ENCODE data around the gene SLC4A1AP. TPM values are rescaled to one million over a fixed set of nuclear protein-coding genes. Genes with fewer than 3 reads are reported as not detected.
"Not testable (repeated sequence)": the region's sequence is repeated elsewhere in the genome, so short reads cannot be mapped to it uniquely, and the experiment has no call there.

Gene SLC4A1AP
- total RNA-seq, 1 donor from 2014 or later, result 24.6 TPM

DNA sequence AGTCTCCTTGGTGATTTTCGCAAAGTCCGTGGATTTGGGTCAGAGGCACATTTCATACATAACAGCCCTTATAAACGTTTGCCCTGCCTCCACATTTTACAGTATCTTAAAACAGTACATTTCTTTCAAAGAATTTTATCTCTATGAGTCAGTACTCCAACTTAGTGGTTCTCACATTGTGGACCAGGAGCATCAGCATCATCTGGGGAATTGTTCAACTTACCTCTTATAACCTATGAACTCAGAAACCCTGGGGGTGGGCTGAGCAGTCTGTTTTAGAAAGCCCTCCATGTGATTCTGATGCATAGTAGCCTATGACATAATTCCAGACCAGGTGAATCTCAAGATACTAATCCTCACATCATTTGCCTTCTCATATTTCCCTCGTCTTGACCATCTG lies 12.6 kb upstream of the SLC4A1AP start:
- no peak for DNase-seq (ENCODE audit: low spot score)

GRCh38 chr2:27652341-27652740 lies 11.3 kb upstream of the SLC4A1AP start:
- no peak for DNase-seq (ENCODE audit: low spot score)

GRCh38 chr2:27652790-27653189 lies 10.9 kb upstream of the SLC4A1AP start:
- no peak for DNase-seq (ENCODE audit: low spot score)

- no peak for DNase-seq (ENCODE audit: low spot score)
These were observed 10.3 kb upstream of the SLC4A1AP start for GRCh38 chr2:27653397-27653796.

DNA sequence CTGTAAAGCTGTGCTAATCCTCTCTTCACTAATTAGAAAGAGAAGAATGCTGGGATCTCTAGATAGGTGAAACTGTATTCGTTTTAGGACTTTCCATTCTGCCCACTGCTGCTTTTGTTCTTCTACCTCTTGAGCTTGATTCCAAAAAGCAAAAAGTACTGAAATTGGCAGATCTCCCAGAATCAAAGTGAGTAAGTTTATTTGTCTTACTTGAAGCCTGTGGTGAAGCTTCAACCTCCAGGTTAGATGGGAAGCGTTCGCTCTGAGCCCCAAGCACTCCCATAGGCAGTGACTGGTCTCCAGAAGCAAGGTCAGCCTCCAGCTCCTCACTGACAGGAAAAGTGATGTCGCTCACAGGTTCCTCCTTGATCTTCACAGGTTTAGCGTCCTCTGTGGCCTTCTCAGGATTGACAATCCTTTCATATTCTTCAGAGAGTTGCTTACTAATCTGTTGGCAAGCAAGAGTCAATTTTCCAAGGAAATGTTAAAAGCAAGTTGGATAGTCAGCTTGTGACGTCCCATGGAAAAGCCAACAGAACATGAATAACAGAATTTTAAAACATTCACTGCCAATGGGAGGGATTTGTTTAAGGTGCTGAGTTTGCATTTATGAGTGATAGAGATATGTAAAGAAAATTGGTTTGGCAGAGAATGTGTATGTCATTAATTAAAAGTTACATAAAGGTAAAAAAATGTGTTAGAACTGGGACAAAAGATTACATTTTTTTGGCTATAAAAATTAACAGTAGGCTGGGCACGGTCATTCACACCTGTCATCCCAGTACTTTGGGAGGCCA lies 8.3 kb upstream of the SLC4A1AP start:
- DNase-seq (ENCODE audit: low spot score), result no peak

GRCh38 chr2:27661371-27661770 lies 2.3 kb upstream of the SLC4A1AP start:
- no peak for DNase-seq (ENCODE audit: low spot score)

- no peak for DNase-seq (ENCODE audit: low spot score)
These were observed 475 bp downstream of the SLC4A1AP start for GRCh38 chr2:27664154-27664574.

DNA sequence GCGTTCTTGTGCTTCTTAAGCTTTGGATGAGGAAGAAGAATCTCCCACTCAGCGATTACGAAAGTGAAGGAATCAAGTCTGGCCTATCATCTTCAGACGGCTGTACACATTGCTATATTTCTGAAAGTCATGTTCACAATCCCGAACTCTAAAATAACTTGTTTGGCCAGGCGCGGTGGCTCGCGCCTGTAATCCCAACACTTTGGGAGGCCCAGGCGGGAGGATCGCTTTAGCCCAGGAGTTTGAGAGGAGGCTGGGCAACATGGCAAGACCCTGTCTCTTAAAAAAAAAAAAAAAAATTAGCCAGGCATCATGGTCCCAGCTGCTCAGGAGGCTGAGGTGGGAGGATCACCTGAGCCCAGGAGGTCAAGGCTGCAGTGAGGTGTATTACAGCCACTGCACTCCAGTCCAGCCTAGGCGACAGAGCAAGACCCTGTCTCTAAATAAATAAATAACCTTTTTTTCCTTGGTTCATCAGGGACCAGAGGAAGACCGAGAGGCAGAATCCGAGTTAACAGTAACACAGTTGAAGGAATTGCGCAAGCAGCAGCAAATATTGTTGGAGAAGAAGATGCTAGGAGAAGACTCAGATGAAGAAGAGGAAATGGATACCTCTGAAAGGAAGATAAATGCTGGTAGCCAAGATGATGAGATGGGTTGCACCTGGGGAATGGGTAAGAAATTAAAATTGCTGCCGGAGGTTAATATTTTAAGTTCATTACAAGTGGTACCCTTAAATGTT lies 1.1 kb downstream of the SLC4A1AP start:
- no peak for DNase-seq (ENCODE audit: low spot score)

GRCh38 chr2:27667446-27667845 lies 3.8 kb downstream of the SLC4A1AP start:
- no peak for DNase-seq (ENCODE audit: low spot score)

DNA sequence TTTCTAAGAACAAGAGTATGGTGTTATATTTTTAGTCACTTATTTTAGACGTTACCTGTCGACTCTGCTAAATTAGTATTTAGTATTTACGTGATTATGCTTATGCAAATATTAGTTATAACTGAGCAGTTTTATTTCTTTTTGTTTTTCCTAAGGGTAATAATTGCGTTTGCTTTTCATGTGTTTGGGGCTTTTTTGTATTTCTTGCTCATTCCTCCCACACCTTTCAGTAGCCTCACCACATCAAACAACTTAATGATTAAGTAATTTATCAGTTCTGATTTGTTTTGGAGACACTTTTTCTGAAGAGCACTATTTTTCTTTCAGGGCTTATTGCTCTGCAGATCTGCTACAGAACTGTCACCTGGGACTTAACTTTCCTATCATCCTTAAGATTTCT lies 7.5 kb downstream of the SLC4A1AP start:
- DNase-seq (ENCODE audit: low spot score), result no peak

GRCh38 chr2:27672723-27673486 lies 9.2 kb downstream of the SLC4A1AP start:
- no peak for DNase-seq (ENCODE audit: low spot score)

- DNase-seq (ENCODE audit: low spot score), result no peak
These were observed 16.9 kb downstream of the SLC4A1AP start for GRCh38 chr2:27680571-27680970.

GRCh38 chr2:27681841-27682240 lies 18.2 kb downstream of the SLC4A1AP start:
- no peak for DNase-seq (ENCODE audit: low spot score)

DNA sequence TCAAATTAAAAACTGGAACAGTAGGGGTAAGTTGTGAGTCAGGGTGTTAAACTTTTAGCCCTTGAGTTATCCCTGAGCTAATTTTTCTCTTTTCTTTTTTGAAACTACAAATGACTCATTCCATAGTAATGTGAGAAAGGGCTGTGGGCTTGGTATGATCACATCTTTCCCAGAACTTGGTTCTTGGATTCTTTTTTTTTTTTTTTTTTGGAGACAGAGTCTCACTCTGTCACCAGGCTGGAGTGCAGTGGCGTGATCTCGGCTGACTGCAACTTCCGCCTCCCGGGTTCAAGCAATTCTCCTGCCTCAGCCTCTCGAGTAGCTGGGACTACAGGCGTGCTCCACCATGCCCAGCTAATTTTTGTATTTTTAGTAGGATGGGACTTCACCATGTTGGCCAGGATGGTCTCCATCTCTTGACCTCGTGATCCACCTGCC lies 18.7 kb downstream of the SLC4A1AP start:
- DNase-seq (ENCODE audit: low spot score), result not testable (repeated sequence)

GRCh38 chr2:27683390-27684071 lies 19.8 kb downstream of the SLC4A1AP start:
- peak; percentile 87 for DNase-seq (ENCODE audit: low spot score)

DNA sequence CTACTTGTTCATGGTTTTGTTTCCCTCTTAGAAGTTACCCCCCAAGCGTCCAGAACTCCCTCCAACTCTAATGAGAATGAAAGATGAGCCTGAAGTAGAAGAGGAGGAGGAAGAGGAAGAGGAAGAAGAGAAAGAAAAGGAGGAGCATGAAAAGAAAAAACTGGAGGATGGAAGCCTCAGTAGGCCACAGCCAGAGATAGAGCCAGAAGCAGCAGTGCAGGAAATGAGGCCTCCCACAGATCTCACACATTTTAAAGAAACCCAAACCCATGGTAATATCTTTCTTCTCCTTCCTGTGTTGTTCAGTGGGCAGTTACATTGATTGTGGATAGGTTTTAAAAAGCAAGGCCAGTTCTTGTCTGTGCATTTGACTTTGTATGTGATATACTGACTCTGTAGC lies 21.3 kb downstream of the SLC4A1AP start:
- not testable (repeated sequence) for DNase-seq (ENCODE audit: low spot score)

DNA sequence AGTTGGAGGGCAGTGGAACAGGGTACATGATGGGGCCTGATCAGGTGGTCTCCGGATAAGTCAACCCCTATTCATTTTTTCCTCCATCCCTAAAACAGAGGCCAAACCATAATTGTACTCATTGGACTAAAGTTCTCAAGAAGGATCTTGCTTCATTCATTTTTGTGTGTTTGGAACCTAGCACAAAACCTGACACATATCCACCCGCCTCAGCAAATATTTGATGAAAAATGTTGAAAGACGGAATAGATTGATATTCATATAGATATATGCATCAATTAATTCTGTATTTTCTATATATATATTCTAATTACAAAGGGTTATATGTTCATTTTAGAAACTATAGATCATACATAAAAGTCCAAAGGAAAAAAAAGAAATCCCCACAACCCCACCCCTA lies 21.9 kb downstream of the SLC4A1AP start:
- no peak for DNase-seq (ENCODE audit: low spot score)

GRCh38 chr2:27687232-27687631 lies 23.5 kb downstream of the SLC4A1AP start:
- no peak for DNase-seq (ENCODE audit: low spot score)

GRCh38 chr2:27689424-27689823 lies 25.7 kb downstream of the SLC4A1AP start:
- DNase-seq (ENCODE audit: low spot score), result no peak

DNA sequence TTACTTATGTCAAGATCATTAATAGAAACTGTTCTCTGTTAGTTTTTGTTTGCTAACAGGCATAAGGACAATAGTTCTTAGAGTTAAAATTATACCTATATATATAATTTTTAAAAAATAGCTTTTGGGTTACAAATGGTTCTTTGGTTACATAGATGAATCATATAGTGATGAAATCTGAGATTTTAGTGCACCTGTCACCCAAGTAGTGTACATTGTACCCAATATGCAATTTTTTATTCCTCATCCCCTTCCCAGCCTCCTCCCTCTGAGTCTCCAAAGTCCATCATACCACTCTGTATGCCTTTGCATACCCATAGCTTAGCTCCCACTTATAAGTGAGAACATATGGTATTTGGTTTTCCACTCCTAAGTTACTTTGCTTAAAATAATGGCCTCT lies 26.4 kb downstream of the SLC4A1AP start:
- no peak for DNase-seq (ENCODE audit: low spot score)

DNA sequence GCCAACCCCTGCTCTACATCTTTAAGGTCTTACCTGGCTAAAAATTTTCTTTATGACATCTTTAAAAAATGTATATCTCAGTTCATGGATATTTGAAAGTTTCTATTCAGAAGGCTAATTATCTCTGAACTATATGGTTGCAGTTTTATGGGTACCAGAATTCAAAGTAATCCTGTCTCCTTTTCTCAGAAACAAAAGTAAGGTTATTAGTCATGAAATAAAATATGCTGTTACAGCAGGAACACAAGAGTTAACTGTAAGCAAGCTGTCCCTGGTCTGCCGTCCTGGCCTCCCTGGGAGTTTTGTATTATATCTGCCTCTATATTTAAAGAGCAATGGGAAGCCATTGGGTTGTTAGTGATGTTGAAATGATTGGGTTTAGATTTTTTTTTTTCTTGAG lies 34.0 kb downstream of the SLC4A1AP start:
- DNase-seq (ENCODE audit: low spot score), result no peak

GRCh38 chr2:27701676-27702075 lies 38.0 kb downstream of the SLC4A1AP start:
- no peak for DNase-seq (ENCODE audit: low spot score)
